Anterior cingulate cortex (tissue), 58 donors: Measurements from ENCODE around the gene ARHGAP26.
"Not testable (repeated sequence)": the region's sequence is repeated elsewhere in the genome, so short reads cannot be mapped to it uniquely, and the experiment has no call there.

ENCODE experiments used
- DNase-seq, 58 donors: peaks; one replicate each; lab custom pipeline; 2025; lab: John Stamatoyannopoulos, UW

The ARHGAP26 gene

DNA sequence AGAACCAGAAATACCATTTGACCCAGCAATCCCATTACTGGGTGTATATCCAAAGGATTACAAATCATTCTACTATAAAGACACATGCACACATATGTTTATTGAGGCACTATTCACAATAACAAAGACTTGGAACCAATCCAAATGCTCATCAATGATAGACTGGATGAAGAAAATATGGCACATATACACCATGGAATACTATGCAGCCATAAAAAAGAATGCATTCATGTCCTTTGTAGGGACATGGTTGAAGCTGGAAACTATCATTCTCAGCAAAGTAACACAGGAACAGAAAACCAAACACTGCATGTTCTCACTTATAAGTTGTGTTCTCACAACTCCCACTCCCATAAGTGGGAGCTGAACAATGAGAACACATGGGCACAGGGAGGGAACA, 225.4 kb downstream of the ARHGAP26 start:
- DNase-seq = not testable (repeated sequence)

DNA sequence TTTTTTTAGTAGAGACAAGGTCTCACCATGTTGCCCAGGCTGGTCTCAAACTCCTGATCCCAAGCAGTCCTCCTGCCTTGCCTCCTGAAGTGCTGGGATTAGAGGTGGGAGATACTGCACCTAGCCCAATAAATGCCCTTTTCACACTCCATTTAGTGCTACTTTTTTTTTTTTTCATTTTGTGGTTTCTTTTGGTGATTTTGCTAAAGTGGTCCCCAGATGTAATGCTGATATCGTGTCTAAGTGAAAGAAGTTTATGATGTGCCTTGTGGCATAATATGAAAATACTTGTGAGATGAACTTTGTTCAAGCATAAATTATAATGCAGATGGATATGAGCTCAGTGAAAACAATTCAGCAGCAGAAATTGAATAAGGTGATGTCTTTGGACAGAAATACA, 227.4 kb downstream of the ARHGAP26 start:
- DNase-seq = no peak

DNA sequence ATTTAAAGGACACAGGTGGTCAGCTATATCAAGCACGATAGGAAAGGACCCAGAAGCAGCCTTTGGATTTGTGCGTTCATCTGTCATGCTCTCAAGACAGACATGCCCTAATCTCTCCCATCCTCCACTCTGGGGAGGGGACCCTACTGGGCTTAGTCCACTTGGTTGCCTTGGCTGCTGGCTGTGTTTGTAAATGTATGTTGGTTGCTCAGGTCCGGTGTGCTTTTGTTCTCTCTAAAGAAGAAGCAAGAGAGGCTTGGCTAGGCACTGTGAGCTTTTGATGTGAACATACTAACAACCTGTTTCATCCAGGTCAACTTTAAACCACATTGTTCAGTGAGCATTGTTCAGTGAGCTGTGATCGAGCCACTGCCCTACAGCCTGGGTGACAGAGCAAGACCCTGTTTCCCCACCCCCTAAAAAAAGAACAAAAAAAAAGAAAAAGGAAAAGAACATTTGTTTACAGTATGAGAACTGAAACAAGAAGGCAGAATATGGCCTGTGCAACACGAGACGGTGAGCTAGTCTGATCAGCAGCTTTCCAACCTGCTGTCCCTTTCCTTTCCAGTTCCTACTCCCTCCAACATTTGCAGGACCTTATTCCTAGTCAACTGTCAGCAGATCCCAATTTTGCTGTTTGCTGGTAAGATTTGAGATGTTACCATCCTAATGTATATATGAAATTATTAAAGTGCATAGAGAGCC, 228.3 kb downstream of the ARHGAP26 start:
- no peak for DNase-seq

DNA sequence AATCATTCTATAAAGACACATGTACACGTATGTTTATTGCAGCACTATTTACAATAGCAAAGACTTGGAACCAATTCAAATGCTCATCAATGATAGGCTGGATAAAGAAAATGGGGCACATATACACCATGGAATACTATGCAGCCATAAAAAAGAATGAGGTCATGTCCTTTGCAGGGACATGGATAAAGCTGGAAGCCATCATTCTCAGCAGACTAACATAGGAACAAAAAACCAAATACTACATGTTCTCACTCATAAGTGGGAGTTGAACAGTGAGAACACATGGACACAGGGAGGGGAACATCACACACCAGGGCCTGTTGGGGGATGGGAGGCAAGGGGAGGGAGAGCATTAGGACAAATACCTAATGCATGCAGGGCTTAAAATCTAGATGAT, 230.4 kb downstream of the ARHGAP26 start:
- not testable (repeated sequence) for DNase-seq

- no peak for DNase-seq
Observed at GRCh38 chr5:143001764-143002351, 231.7 kb downstream of the ARHGAP26 start.

DNA sequence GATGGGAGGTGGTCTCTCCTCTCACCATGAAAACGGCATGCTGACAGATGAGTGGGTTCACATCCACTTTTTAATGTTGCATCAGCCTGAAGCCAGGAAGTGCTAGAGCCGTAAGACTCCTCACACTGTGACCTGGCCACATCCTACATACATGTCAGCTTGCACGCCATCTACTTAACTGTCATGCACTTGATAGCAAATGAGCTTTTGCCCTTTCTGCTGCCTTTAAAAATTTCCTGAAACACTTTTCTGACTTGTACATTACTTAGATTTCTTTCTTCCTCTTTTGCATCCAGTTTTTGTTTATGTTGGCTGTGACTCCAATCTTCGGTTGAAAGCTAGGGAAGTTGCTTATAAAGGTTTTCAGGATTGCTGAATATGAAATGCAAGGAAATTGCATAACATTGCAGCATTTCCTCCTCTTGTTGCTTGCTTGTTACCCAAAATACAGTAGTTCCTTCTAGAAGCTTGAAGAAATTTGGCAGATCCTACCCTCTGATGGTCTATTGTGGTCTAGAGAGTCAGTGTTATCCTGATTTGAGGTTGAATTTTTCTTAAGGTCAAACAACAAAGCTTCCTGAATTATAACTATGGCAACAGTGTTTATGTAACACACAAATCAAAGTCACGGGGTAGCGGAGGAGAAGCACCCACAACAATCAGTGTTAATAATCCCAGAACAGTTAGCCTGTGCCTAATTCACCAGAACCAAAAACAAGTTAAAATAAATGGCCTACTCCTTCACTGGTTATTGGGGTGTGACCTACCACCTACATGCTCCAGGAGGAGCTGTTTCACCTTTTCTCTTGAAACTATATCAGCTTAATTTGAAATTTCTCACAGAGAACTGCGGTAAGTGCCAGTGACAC, 232.5 kb downstream of the ARHGAP26 start:
- peak in 3 of 58 donors; percentile 3 to 50 (median 17) for DNase-seq

DNA sequence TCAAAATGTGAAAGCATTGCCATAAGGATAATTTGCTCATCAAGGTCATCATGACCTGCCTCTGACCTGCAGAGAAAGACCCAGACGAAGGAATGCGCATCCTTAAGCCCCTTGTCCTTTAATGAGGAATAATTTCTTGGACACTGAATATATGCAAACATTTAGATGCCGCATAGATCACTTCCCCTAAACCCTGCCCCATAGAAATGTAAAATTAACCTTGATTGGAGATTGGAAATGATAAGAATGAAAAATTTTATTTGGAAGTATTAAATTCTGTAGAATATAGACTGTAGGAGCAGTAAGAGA, 233.1 kb downstream of the ARHGAP26 start:
- no peak for DNase-seq

DNA sequence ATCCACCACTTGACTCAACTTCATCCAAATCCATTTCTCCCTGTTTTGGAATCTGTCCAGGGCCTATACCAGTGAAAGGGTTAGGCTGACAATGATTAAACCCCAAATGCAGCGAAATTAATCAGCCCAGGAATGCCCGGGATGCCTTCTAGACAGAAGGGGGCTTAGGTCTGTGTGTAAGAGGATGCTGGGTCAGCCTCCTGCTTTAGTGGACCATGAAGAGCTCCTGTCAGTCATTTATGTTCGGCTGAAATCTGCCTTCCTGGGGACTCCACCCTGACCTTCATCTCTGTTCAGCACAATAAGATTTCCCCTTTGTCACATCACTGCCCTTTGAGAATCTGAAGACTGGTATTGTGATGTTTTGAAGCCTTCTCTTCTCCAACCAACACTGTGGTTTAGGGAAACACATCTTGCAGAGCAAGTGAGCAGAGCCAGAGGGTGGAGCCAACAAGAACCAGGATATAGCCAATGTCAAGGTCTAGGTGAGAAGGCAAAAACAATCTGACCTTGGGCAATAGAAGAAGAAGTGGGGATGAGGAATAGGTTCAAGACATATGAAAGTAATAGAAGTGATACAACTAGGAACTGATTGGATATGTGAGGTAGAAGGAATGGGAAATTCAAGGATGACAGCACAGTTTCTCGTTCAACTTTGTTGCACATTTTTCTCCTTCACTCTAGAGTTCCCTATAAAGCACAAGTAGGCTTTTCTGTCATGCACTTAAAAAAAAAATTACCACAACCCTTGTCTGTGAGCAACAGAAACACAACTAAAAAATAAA, 234.4 kb downstream of the ARHGAP26 start:
- no peak for DNase-seq

GRCh38 chr5:143006501-143006900, 236.3 kb downstream of the ARHGAP26 start:
- DNase-seq = peak in 1 of 58 donors; percentile 31

DNA sequence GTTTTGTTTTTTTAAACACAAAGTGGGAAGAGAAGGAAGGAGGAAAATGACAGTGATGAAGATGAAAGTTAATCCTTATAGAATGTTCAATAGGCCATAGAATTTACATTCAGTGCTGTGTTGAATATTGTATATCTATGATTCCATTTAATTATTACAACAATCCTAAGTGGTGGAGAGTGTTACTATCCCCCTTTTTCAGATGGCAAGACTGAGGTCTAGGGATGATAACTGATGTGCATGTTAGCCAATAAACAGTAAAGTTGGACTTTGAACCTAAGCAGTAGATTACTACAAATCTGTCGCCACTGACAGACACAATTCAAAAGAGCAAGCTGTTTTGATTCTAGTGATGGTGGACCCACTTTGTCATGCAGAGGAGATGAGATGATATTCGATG, 237.9 kb downstream of the ARHGAP26 start:
- no peak for DNase-seq

GRCh38 chr5:143008809-143009521, 238.8 kb downstream of the ARHGAP26 start:
- peak in 1 of 58 donors; percentile 10 for DNase-seq

GRCh38 chr5:143010351-143010750, 240.2 kb downstream of the ARHGAP26 start:
- peak in 1 of 58 donors; percentile 28 for DNase-seq

GRCh38 chr5:143011585-143011984, 241.4 kb downstream of the ARHGAP26 start:
- no peak for DNase-seq

- DNase-seq = no peak
Observed at GRCh38 chr5:143013176-143013891, 243.2 kb downstream of the ARHGAP26 start.

- DNase-seq = no peak
Observed at GRCh38 chr5:143014017-143014651, 244.0 kb downstream of the ARHGAP26 start.

DNA sequence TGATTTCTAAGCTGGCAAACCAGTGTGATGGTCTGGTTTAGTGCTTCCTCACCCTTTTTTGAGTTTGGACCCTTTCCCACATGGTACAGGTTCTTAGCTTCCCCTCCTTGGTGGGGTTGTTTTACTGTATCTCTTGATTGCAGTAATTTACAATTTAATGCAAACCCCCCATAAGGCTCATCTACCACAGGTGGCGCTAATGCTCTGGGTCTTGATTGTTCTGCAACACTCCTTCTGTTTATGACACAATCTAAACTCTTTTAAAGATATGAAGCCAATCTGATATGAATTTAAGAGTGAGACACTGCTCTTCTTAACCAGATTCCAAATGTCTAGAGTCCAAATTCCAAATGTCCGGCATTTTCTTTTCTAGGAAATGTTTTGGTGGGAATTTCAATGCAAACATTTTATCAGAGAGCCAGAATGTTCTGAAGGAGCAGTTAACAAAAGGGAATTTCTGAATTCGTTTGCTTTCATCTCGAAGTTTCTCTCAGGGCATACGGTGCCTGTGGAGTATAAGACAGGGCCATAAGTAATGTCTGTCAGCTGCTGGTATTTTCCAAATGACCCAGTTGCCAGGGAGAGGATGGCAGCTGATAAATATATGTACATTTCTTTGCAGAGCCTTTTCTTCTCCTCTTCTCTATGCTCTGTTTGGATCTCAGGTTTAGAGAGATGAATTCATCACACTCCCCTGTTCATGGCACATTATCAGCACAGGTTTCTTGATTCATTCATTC, 246.8 kb downstream of the ARHGAP26 start:
- DNase-seq = no peak

DNA sequence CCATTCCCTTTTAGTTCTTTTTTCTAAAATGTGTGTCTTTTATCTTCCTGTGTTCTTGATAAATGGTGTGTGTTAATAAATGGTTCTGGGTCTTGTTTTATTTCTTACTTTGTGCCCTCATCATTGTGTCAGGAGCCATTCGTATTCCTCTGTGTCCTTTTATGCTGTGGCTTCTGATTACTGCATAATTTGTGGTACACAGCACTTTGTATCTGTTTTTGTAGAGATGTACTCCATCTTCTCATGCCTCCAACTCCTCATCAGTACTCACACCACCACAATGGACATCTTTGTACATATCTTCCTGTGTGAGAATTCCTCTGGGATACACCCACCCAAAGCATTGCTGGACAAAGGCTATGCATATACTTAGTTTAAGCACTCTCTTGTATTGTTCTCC, 247.4 kb downstream of the ARHGAP26 start:
- DNase-seq = no peak

- DNase-seq = no peak
Observed at GRCh38 chr5:143017992-143018391, 247.8 kb downstream of the ARHGAP26 start.
